Karpas-422 (cell line): ENCODE measurements around the gene CDC123. TPM values are rescaled to one million over a fixed set of nuclear protein-coding genes. Genes with fewer than 3 reads are reported as not detected.

Experiments used
- DNase-seq: peaks from one replicate; pipeline ENCODE4 v3.0.0-alpha.2; 2015
- H2AFZ ChIP-seq: fragments of 200-600 bp; sonication (generic); 2 replicates; pipeline ENCODE4 v1.6.1; 2014; ENCODE audit warnings: antibody characterized with exemption, low read length, mixed read lengths
- H3K27ac ChIP-seq: fragments of 200-600 bp; sonication (generic); 2 replicates; pipeline ENCODE4 v1.5.1; 2014; ENCODE audit warnings: mild to moderate bottlenecking, low read length, moderate library complexity
- H3K27me3 ChIP-seq: fragments of 200-600 bp; sonication (generic); 2 replicates; pipeline ENCODE4 v1.6.1; 2014; ENCODE audit warnings: low read length, mixed read lengths
- H3K36me3 ChIP-seq: fragments of 200-600 bp; sonication (generic); 2 replicates; pipeline ENCODE4 v1.6.1; 2014; ENCODE audit warnings: low read length, mixed read lengths; ENCODE audit not compliant: insufficient read depth
- H3K4me1 ChIP-seq: fragments of 200-600 bp; sonication (generic); 2 replicates; pipeline ENCODE4 v1.6.1; 2014; ENCODE audit warnings: mild to moderate bottlenecking, low read length, mixed read lengths
- H3K4me2 ChIP-seq: fragments of 200-600 bp; sonication (generic); 2 replicates; pipeline ENCODE4 v1.6.1; 2014; ENCODE audit warnings: low read length, low read depth, mild to moderate bottlenecking; ENCODE audit not compliant: poor library complexity, severe bottlenecking
- H3K4me3 ChIP-seq: fragments of 200-600 bp; sonication (generic); 2 replicates; pipeline ENCODE4 v1.5.1; 2014; ENCODE audit warnings: mild to moderate bottlenecking, antibody characterized with exemption, low read length, mixed read lengths
- H3K79me2 ChIP-seq: fragments of 200-600 bp; sonication (generic); 2 replicates; pipeline ENCODE4 v1.6.1; 2014; ENCODE audit warnings: mild to moderate bottlenecking, low read length, mixed read lengths
- H3K9ac ChIP-seq: fragments of 200-600 bp; sonication (generic); 2 replicates; pipeline ENCODE4 v1.6.0; 2014; ENCODE audit warnings: low read length
- H3K9me2 ChIP-seq: fragments of 200-600 bp; sonication (generic), shearing (Covaris generic); replicated peaks from 2 replicates; pipeline ENCODE4 v1.6.0; 2014; ENCODE audit warnings: mild to moderate bottlenecking, low read length, moderate library complexity; ENCODE audit not compliant: insufficient read depth
- H3K9me3 ChIP-seq: fragments of 300-700, 200-600 bp; sonication (generic); 2 replicates; pipeline ENCODE4 v1.6.1; 2014; ENCODE audit warnings: low read length, mixed read lengths
- H4K20me1 ChIP-seq: fragments of 200-600 bp; sonication (generic); 2 replicates; pipeline ENCODE4 v1.6.1; 2014; ENCODE audit warnings: mild to moderate bottlenecking, antibody characterized with exemption, low read length, low read depth; ENCODE audit not compliant: insufficient read depth
- total RNA-seq: library from RNA; depleted of rRNA; stranded (reverse); fragments of >200 nt; shearing (Covaris generic); gene quantifications from 2 replicates; pipeline ENCODE4 v1.2.3, GENCODE V29; 2014; ENCODE audit warnings: low replicate concordance

The CDC123 gene
- total RNA-seq, 1 experiment from 2014 or later: 138 TPM

DNA sequence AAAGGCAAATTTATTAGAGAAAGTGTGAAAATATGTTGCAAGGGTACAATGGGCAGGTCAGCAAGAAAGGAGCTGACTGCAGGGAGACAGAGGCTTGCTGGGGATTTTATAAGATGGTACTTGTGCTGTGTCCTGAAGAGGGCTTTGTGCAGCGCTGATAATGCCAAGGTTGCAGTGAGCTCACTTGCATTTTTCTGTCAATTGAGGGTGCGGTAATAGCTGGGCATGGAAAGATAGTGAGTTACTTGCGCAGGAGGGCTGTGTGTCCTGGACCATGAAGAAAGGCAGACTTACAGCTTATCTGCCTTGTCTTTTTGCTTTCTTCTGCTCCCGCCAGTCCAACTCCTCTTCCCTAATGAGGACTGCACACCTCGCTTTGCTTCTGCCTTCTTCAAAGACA, 12.5 kb downstream of the CDC123 start:
- H3K27ac ChIP-seq: no peak overlapping the region
- H3K4me2 ChIP-seq: no peak overlapping the region
- H4K20me1 ChIP-seq: peaks cover 18% of the 10 kb centered on the region

DNA sequence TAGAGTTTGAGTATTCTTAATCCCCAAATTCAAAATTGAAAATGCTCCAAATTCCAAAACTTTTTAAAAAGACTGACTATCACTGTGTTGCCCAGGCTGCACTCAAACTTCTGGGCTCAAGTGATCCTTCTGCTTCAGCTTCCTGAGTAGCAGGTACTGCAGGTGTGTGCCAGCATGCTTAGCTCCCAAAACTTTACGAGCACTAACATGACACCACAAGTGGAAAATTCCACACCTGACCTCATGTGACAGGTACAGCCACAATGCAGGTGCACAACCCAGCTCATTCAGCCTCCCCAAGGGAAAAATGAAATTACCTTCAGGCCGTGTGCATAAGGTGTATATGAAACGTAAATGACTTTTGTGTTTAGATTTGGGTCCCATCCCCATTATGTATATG, 16.5 kb downstream of the CDC123 start:
- Histone ChIP-seq H3K27me3 (no peaks in the 10 kb centered on the region), H3K4me1 (peaks cover 3% of the 10 kb centered on the region; the same call in 1 of the 2 replicates), H3K9me2 (no peaks in the 10 kb centered on the region), H3K36me3 (peaks cover 67% of the 10 kb centered on the region), H3K9me3 (no peaks in the 10 kb centered on the region), H3K9ac (no peak overlapping the region), H2AFZ (no peak overlapping the region), H4K20me1 (peaks cover 15% of the 10 kb centered on the region), H3K4me3 (no peak overlapping the region), H3K27ac (no peak overlapping the region), H3K79me2 (peaks cover 78% of the 10 kb centered on the region), H3K4me2 (no peak overlapping the region)
- no peak for DNase-seq

More for the DNA sequence above, 12.5 kb downstream of the CDC123 start:
- peaks cover 54% of the 10 kb centered on the region for H3K36me3 ChIP-seq
- H2AFZ ChIP-seq: no peak overlapping the region
- H3K4me3 ChIP-seq: no peak overlapping the region
- no peaks in the 10 kb centered on the region for H3K4me1 ChIP-seq
- H3K27me3 ChIP-seq: no peaks in the 10 kb centered on the region
- DNase-seq: no peak
- no peaks in the 10 kb centered on the region for H3K9me3 ChIP-seq
- no peaks in the 10 kb centered on the region for H3K9me2 ChIP-seq
- H3K79me2 ChIP-seq: peaks cover 81% of the 10 kb centered on the region
- H3K9ac ChIP-seq: no peak overlapping the region

DNA sequence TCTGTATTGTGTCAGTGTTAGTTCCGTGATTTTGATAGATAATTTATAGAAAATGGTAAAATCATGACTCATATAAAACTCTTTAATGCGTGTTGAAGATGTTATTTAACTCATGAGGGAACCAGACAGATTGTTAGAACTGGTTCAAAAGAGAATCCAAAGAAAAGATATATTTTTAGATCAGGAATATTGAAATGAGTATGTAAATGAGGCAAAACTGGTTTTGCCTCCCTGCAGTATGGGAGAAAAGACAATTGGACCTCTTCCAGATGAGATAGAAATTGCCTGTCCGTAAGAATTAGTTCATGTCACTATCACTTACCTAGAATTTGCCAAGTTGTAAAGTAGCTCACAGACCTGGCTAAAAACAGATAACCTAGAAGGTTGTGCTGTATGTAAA, 17.6 kb downstream of the CDC123 start:
- Histone ChIP-seq H3K4me2 (no peak overlapping the region), H4K20me1 (peaks cover 6% of the 10 kb centered on the region), H3K9me3 (no peaks in the 10 kb centered on the region), H3K9me2 (no peaks in the 10 kb centered on the region), H3K79me2 (peaks cover 70% of the 10 kb centered on the region), H2AFZ (no peak overlapping the region), H3K4me1 (peaks cover 3% of the 10 kb centered on the region; the same call in 1 of the 2 replicates), H3K36me3 (peaks cover 65% of the 10 kb centered on the region), H3K9ac (no peak overlapping the region), H3K27me3 (no peaks in the 10 kb centered on the region), H3K27ac (peak overlapping the region; percentile 3; the same call in 1 of the 2 replicates), H3K4me3 (no peak overlapping the region)
- no peak for DNase-seq

DNA sequence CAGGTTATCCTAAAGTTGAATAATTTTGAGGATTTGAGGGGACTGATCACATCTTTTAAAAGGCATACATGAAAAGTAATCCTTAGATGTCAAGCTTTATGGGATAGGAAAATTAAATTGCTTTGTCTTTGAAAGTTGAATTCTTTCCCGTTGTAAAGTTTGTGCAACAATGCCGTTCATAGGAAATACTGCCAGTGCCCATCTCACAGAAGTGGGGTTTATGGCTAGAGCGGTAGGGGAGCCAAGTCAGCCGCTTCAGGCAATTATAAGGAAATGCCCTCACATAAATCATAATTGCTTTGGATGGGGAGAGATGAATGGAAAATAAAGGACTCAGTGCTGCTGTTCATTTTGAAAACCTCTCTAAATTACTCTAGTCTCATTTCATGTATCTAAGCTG, 18.1 kb downstream of the CDC123 start:
- DNase-seq: no peak
- no peak overlapping the region for H3K4me3 ChIP-seq
- peaks cover 65% of the 10 kb centered on the region for H3K36me3 ChIP-seq
- no peaks in the 10 kb centered on the region for H3K27me3 ChIP-seq
- peaks cover 70% of the 10 kb centered on the region for H3K79me2 ChIP-seq
- no peak overlapping the region for H2AFZ ChIP-seq
- H4K20me1 ChIP-seq: peaks cover 10% of the 10 kb centered on the region
- no peak overlapping the region for H3K4me2 ChIP-seq
- H3K9me2 ChIP-seq: no peaks in the 10 kb centered on the region
- H3K27ac ChIP-seq: no peak overlapping the region
- H3K4me1 ChIP-seq: peaks cover 3% of the 10 kb centered on the region; the same call in 1 of the 2 replicates
- no peak overlapping the region for H3K9ac ChIP-seq
- no peaks in the 10 kb centered on the region for H3K9me3 ChIP-seq

DNA sequence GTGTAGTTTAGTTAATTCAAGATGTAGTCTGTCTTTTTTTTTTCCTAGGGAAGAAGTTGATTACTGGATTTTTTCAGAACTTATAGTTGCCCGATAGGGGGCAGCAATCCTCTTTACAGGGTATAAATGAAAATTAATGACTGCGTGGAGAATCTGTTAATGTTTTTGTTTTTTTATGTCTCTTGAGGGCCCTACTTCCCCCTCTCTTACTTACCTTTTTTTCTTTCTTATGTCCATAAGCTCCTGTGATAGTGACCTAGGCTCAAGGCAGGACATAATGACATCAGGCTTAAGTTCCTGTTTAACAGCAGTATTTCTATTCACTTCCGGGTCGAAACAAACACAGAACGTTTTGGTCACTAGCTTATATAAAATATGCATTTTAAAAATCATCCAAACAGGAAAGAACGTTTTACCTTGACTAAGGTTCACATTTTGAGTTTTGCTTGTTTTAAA, 18.8 kb downstream of the CDC123 start:
- no peaks in the 10 kb centered on the region for H3K9me3 ChIP-seq
- H3K36me3 ChIP-seq: peaks cover 66% of the 10 kb centered on the region
- H2AFZ ChIP-seq: no peak overlapping the region
- H3K4me2 ChIP-seq: no peak overlapping the region
- H3K4me1 ChIP-seq: peaks cover 3% of the 10 kb centered on the region; the same call in 1 of the 2 replicates
- H3K9me2 ChIP-seq: no peaks in the 10 kb centered on the region
- H3K4me3 ChIP-seq: no peak overlapping the region
- H4K20me1 ChIP-seq: peaks cover 10% of the 10 kb centered on the region
- no peaks in the 10 kb centered on the region for H3K27me3 ChIP-seq
- no peak overlapping the region for H3K27ac ChIP-seq
- peaks cover 69% of the 10 kb centered on the region for H3K79me2 ChIP-seq
- DNase-seq: peak; percentile 76
- no peak overlapping the region for H3K9ac ChIP-seq

DNA sequence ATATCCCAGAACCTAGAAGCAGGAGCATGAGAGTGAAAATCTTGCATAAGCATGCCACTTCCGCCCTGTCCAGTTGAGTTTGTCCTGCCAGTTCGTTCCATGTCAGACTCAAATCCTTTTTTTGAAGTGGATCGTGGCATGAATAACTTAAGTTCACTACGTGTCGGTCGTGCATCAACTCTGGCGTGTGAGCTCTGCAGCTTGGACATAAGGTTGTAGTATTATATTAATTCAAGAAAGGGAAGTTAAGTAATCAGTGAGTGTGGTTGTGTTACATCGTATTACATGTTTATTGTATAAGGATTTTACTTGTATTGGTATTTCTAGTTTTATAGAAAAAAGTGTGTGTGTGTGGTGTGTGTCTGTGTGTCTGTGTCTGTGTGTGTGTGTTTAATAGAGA, 23.0 kb downstream of the CDC123 start:
- Histone ChIP-seq H2AFZ (no peak overlapping the region), H3K4me3 (no peak overlapping the region), H3K9me3 (no peaks in the 10 kb centered on the region), H3K79me2 (peaks cover 75% of the 10 kb centered on the region), H3K4me2 (no peak overlapping the region), H4K20me1 (peaks cover 8% of the 10 kb centered on the region), H3K27me3 (no peaks in the 10 kb centered on the region), H3K9me2 (no peaks in the 10 kb centered on the region), H3K27ac (no peak overlapping the region), H3K36me3 (peaks cover 67% of the 10 kb centered on the region), H3K9ac (no peak overlapping the region), H3K4me1 (peaks cover 3% of the 10 kb centered on the region; the same call in 1 of the 2 replicates)
- no peak for DNase-seq

DNA sequence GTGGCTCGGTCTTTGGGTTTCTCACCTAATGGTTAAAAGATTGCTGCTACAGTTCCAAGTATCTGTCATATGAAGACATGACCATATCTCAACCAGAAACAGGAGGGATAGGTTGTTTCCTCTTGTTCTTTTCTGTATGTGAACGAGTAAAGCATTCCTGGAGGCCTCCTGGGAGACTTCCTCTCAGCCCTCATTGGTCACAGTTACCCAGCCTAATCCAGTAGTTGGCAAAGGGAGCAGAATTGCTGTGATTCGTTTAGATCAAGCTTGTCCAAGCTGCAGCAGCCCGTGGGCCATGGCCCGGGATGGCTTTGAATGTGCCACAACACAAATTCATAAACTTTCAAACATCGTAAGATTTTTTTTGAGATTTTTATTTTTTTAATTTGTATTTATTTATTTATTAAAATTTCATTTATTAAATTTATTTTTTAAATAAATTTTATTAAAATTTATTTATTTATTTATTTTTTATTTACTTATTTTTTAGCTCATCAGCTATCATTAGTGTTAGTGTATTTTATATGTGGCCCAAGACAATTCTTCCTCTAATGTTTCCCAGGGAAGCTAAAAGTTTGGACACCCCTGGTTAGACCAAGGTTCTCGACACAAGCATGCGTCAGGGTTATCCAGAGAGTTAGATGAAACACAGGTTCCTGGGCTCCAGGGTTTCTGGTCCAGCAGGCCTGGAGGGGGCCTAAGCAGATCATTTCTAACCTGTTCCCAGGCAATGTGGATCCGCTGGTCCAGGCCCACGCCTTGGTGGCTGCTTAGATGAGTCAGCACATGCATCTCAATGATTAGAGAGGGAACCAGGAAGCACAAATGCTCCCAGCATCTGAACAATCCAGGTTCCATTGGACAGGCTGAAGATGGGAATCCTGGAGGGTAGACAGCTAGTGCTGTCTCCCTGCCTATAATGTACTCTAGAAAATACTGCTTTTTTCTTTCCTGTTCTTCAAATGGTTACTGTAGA, 25.6 kb downstream of the CDC123 start:
- no peak overlapping the region for H3K27ac ChIP-seq
- no peaks in the 10 kb centered on the region for H3K27me3 ChIP-seq
- H3K79me2 ChIP-seq: peaks cover 61% of the 10 kb centered on the region
- no peaks in the 10 kb centered on the region for H3K4me1 ChIP-seq
- peaks cover 11% of the 10 kb centered on the region for H4K20me1 ChIP-seq
- no peaks in the 10 kb centered on the region for H3K9me3 ChIP-seq
- no peak overlapping the region for H3K4me3 ChIP-seq
- no peak overlapping the region for H3K9ac ChIP-seq
- no peak for DNase-seq
- no peak overlapping the region for H3K4me2 ChIP-seq
- no peaks in the 10 kb centered on the region for H3K9me2 ChIP-seq
- no peak overlapping the region for H2AFZ ChIP-seq
- peaks cover 65% of the 10 kb centered on the region for H3K36me3 ChIP-seq

DNA sequence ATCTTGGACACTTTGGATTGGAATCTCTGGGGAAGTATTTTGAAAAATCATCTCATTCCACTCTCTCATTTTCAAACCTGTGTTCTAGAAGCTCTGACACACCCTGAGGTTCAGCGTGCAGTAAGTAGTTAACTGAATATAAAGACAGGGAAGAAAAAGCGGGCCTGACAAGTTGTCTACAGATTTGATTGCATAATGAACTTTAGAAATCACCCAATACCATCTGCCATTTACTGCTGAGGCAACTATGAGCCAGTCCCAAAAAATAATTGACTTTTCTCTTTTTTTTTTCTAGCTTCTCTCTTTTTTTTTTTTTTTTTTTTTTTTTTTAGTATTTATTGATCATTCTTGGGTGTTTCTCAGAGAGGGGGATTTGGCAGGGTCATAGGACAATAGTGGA, 29.5 kb downstream of the CDC123 start:
- DNase-seq: no peak
- H3K4me3 ChIP-seq: no peak overlapping the region
- no peaks in the 10 kb centered on the region for H3K9me2 ChIP-seq
- no peak overlapping the region for H2AFZ ChIP-seq
- no peak overlapping the region for H3K9ac ChIP-seq
- no peaks in the 10 kb centered on the region for H3K27me3 ChIP-seq
- H3K79me2 ChIP-seq: peaks cover 34% of the 10 kb centered on the region
- no peaks in the 10 kb centered on the region for H3K4me1 ChIP-seq
- no peaks in the 10 kb centered on the region for H3K9me3 ChIP-seq
- H3K36me3 ChIP-seq: peaks cover 43% of the 10 kb centered on the region
- no peak overlapping the region for H3K4me2 ChIP-seq
- peaks cover 13% of the 10 kb centered on the region for H4K20me1 ChIP-seq
- no peak overlapping the region for H3K27ac ChIP-seq
